Gastroesophageal sphincter (tissue), 3 donors: ENCODE results near the gene TP73.
A peak's percentile ranks its signal among the peaks of the same experiment; 100 is the strongest.

Source experiments
- POLR2AphosphoS5 ChIP-seq: sonication (generic); formaldehyde crosslinking; IDR thresholded peaks from one replicate; pipeline ENCODE4 v1.6.1; 2017; ENCODE audit warnings: antibody characterized with exemption
- TF ChIP-seq, protein P1 (sequence below), 4 experiments: fragments of 200-600 bp in 2 of 4; fragments of 450-650 bp in 2 of 4; sonication (generic) in 1 of 4; IDR thresholded peaks; one replicate each; pipeline ENCODE4 v1.5.1; 2017 to 2019; ENCODE audit warnings: antibody characterized with exemption in 4 of 4, mild to moderate bottlenecking in 2 of 4, moderate library complexity in 2 of 4

DNA sequence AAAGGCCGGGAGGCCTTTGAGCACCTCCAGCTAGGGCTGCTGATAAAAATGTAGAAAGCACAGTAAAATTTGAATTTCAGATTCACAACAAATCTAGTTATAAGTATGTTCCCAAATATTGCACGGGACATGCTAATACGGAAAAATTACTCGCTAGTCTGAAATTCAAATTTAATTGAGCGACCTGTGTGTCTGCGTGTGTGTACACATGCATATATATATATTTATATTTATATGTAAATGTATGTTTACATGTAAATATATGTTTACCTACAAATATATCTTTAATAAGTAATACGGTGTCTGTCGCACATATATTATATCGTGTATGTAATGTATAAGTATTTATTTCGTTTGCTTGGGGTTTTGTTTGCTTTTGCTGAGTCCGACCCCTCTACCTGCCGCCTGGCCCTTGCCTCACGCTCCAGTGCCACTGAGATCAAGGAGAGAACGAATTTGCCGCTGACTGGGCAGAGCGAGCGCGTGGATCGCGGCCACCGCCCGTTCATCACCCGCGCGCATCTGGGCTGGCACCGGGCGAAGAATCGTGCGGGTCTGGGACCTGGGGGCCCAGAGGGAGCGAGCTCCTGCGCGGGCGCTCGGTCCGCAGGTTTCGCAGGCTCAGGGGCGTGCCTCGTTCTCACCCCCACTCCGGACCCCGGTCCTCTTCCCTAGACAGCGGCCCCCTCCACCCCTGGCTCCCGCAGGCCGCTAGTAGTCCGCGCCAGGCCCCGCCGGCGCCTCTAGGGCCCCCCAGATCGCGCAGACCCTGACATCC lies 1.9 kb upstream of the TP73 start:
- TF ChIP-seq, protein P1, sequence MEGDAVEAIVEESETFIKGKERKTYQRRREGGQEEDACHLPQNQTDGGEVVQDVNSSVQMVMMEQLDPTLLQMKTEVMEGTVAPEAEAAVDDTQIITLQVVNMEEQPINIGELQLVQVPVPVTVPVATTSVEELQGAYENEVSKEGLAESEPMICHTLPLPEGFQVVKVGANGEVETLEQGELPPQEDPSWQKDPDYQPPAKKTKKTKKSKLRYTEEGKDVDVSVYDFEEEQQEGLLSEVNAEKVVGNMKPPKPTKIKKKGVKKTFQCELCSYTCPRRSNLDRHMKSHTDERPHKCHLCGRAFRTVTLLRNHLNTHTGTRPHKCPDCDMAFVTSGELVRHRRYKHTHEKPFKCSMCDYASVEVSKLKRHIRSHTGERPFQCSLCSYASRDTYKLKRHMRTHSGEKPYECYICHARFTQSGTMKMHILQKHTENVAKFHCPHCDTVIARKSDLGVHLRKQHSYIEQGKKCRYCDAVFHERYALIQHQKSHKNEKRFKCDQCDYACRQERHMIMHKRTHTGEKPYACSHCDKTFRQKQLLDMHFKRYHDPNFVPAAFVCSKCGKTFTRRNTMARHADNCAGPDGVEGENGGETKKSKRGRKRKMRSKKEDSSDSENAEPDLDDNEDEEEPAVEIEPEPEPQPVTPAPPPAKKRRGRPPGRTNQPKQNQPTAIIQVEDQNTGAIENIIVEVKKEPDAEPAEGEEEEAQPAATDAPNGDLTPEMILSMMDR (IDR thresholded peaks at IDR 0.05) = no peak
- peak; percentile 40 for TF ChIP-seq POLR2AphosphoS5
